GM18519 (cell line): ENCODE measurements around the gene RPL13.

Experiments
- ATAC-seq: cut with Tn5 transposase; IDR thresholded peaks from one replicate; pipeline ENCODE4 v1.9.1; 2021; ENCODE audit warnings: mild to moderate bottlenecking, moderate library complexity; ENCODE audit not compliant: unreplicated experiment, low FRiP score

The RPL13 gene

GRCh38 chr16:89560378-89561141 lies at the start of gene RPL13:
TSS of gene RPL13 (plus strand) at chr16:89560682. CDS start at chr16:89560960, 278 bp downstream.
- ATAC-seq = peak; percentile 80

- no peak for ATAC-seq
These were observed 49.1 kb upstream of the RPL13 start for GRCh38 chr16:89511374-89511773.

GRCh38 chr16:89512453-89512852 lies 48.0 kb upstream of the RPL13 start:
- no peak for ATAC-seq

DNA sequence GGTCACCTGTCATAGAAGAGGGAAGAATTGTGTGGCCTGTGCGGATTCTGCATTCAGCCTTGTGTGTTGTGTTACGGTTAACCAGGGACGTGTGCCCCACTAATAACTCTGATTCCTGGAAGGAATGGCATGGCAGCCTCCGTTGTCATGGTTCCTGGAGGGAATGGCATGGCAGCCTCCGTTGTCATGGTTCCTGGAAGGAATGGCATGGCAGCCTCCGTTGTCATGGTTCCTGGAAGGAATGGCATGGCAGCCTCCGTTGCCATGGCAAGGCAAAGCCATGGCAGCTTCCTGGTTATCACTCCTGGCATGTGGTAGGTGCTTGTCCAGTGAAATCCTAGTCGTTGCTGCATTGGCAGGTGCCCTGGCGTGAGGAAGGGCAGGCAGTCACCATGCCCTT lies 43.4 kb upstream of the RPL13 start:
- no peak for ATAC-seq

GRCh38 chr16:89519881-89520280 lies 40.6 kb upstream of the RPL13 start:
- no peak for ATAC-seq

DNA sequence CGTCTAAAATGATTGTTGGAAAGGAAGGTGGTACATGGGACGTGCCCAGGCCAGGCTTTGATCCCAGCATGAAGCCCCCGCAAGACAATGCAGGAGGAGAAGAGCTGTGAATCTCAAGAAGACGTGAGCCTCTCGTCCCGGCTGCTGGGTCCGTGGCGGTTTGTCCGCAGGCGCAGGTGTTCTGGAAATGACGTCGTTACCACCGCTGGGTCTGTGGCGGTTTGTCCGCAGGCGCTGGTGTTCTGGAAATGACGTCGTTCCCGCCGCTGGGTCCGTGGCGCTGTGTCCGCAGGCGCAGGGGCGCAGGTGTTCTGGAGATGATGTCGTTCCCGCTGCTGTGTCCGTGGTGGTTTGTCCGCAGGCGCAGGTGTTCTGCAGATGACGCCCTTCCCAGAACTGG lies 38.2 kb upstream of the RPL13 start:
- no peak for ATAC-seq

DNA sequence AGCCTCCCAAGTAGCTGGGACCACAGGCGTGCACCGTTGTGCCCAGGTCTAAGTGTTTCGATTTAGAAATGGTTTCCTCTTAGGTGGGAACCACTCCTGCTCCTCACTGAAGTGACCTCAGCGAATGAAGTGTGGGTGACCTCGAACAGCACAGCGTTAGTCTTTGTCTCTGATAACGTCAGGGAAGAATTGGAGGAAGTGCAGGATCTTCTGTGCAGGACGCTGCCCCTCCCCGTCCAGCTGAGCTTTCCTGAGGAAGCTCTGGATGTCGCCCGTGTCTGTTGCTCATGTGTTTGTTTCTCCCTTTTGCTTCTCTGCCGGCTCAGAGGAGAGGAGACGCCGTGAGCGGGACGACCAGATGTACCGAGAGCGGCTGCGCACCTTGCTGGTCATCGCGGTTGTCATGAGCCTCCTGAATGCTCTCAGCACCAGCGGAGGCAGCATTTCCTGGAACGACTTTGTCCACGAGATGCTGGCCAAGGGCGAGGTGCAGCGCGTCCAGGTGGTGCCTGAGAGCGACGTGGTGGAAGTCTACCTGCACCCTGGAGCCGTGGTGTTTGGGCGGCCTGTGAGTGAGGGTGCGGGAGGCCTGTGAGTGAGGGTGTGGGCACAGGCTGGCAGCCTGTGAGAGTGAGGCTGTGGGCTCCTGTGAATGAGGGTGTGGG lies 36.7 kb upstream of the RPL13 start:
- no peak for ATAC-seq

DNA sequence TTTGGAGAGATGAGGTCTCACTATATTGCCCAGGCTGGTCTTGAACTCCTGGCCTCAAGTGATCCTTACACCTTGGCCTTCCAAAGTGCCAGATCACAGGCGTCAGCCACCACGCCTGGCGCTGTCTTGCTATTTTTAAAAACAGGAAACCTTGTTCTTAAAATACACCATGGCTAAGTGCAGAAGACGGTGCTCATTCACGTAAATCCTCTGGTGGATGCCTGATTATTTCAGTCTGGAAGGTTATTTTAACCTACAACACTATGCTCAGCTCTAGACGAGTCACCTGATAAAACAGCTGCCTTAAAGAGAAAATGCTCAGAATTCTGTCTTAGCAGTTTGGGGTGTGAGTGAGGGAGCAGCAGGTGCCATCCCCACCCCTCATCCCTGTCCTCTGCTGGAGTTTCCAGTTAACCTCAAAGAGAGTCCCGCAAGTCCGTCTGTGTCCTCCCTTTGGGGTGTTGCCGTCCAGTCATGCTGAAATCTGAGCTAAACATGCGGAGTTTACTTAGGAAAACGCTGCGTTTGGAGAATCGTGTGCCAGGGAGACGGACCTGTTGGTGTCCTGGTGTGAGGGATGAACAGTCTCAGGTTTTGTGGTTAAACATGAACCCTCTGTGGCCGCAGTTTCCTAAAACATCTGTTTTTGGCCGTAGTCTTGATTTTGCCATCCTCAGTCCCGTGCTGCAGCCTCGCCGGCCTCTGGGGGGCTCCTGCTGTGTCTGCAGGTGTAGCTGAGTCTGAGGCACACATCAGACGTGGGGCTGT lies 35.2 kb upstream of the RPL13 start:
- no peak for ATAC-seq

- ATAC-seq = no peak
These were observed 31.4 kb upstream of the RPL13 start for GRCh38 chr16:89529097-89529496.

GRCh38 chr16:89530401-89531381 lies 29.8 kb upstream of the RPL13 start:
- no peak for ATAC-seq

GRCh38 chr16:89531821-89532526 lies 28.5 kb upstream of the RPL13 start:
- no peak for ATAC-seq

DNA sequence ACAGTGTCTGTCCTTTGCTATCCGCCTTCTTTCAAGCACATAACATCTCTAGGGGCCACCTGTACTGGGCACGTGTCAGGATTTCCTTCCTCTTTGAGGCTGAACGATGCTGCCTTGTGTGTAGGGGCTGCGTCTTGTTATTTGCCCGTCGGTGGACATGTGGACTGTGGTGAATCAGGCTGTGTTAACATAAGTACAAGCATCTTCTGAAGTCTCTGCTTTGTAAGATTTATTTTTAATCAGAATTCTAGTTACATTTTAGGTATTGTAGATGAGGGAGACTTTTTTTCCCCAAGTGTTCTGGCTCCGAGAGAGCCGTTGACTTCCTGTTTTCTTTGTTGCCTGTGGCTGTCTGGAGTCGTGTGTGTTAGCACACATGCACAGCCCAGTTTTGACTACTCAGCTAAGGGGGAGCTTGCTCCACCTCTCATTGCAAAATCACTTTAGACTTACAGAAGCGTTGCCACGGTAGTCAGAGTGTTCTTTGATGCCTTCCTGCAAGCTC lies 26.2 kb upstream of the RPL13 start:
- ATAC-seq = no peak

GRCh38 chr16:89536371-89536770 lies 24.1 kb upstream of the RPL13 start:
- ATAC-seq = no peak

GRCh38 chr16:89536886-89537548 lies 23.5 kb upstream of the RPL13 start:
- ATAC-seq = no peak

- ATAC-seq = no peak
These were observed 22.9 kb upstream of the RPL13 start for GRCh38 chr16:89537549-89537925.

DNA sequence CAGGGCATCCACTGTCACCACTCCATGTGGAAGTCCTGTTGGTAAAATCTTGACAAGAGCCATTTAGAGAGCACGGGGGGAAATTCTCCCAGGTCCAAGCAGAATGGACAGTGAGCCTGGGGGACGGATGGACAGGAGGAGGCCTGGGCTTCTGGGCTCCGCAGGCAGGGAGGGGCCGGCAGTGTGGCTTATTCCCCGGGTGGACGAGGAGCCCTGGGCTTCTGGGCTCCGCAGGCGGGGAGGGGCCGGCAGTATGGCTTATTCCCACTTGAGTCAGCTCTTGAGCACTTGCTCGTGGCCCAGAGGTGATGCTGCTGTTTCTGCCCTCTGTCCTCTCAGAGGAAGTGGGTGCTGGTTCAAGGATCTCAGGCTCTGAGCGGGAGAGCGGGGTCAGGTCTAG lies 22.2 kb upstream of the RPL13 start:
- no peak for ATAC-seq

DNA sequence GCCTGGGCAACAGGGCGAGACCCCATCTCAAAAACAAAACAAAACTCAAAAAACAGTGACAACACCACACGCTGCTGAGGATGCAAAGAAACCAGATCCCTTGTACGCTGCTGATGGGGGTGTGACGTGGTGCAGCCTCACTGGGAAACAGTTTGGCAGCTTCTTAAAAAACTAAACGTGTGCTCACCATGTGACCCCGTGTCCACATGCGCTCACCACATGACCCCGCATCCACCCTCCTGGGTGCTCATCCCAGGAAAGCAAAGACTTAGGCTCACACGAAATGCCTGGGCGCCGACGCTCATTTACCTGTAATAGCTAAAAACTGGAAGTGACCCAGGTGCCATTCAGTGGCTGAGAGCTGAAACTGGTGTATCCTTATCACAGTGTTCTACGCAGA lies 19.9 kb upstream of the RPL13 start:
- ATAC-seq = no peak

GRCh38 chr16:89541792-89542191 lies 18.7 kb upstream of the RPL13 start:
- no peak for ATAC-seq

GRCh38 chr16:89544113-89544512 lies 16.4 kb upstream of the RPL13 start:
- no peak for ATAC-seq
